H1 (cell line): ENCODE measurements around the gene PET117. TPM values are rescaled to one million over a fixed set of nuclear protein-coding genes. Genes with fewer than 3 reads are reported as not detected.

ENCODE experiments used
- CTCF ChIA-PET: fragments of 300-600 bp; sonication (Branson Sonifier 250); formaldehyde crosslinking; loops from one replicate; lab custom pipeline; 2021; ENCODE audit not compliant: partially characterized antibody; lab: Charles Lee
- POLR2A ChIA-PET: fragments of 300-600 bp; sonication (Branson Sonifier 250); formaldehyde crosslinking; loops from one replicate; lab custom pipeline; 2021; ENCODE audit warnings: inconsistent platforms; ENCODE audit not compliant: partially characterized antibody; lab: Charles Lee
- DNase-seq, 2 experiments: peaks; one replicate each; pipeline versions ENCODE4 v3.0.0 to v3.0.0-alpha.2; 2010 to 2022; ENCODE audit warnings: low spot score in 2 of 2, low read depth in 1 of 2, mixed read lengths in 1 of 2
- FAIRE-seq: peaks from 2 replicates; lab custom pipeline; 2011; peaks lifted over from hg19 to GRCh38; lab: Jason Lieb, UNC
- H2AFZ ChIP-seq: 2 replicates; pipeline ENCODE4 v1.8.1; 2012; ENCODE audit warnings: low read length, inconsistent platforms
- H2AK5ac ChIP-seq: 2 replicates; pipeline ENCODE4 v1.6.1; 2013; ENCODE audit warnings: low read depth, low read length
- H2BK120ac ChIP-seq: replicated peaks from 2 replicates; pipeline ENCODE3; 2013; ENCODE audit warnings: low read depth, low read length, inconsistent platforms
- H2BK12ac ChIP-seq: 2 replicates; pipeline ENCODE4 v1.6.1; 2013; ENCODE audit warnings: low read depth, low read length
- H2BK15ac ChIP-seq: 2 replicates; pipeline ENCODE4 v1.6.1; 2013; ENCODE audit warnings: low read length
- H2BK20ac ChIP-seq: 2 replicates; pipeline ENCODE4 v1.6.1; 2013; ENCODE audit warnings: low read length
- H2BK5ac ChIP-seq: 2 replicates; pipeline ENCODE4 v1.6.1; 2013; ENCODE audit warnings: low read depth, low read length
- H3K14ac ChIP-seq: 2 replicates; pipeline ENCODE4 v1.6.1; 2013; ENCODE audit warnings: inconsistent platforms; ENCODE audit not compliant: insufficient read length
- H3K18ac ChIP-seq: 2 replicates; pipeline ENCODE4 v1.6.1; 2013; ENCODE audit warnings: low read length; ENCODE audit errors: extremely low read depth
- H3K23ac ChIP-seq: 2 replicates; pipeline ENCODE4 v1.6.1; 2013; ENCODE audit warnings: inconsistent platforms; ENCODE audit not compliant: insufficient read length
- H3K23me2 ChIP-seq: 2 replicates; pipeline ENCODE4 v1.6.1; 2013; ENCODE audit warnings: low read depth, low read length
- H3K27ac ChIP-seq: 2 replicates; pipeline ENCODE4 v1.6.1; 2011; ENCODE audit warnings: low read depth, low read length, inconsistent platforms
- H3K27me3 ChIP-seq, 4 experiments: replicated peaks in 1 of 4; 1 replicate in 1 of 4; 2 replicates in 3 of 4; pipeline versions ENCODE4 v1.6.1 to v1.8.1; 2011 to 2013; ENCODE audit warnings: low read length in 3 of 4, mild to moderate bottlenecking in 3 of 4, inconsistent platforms in 2 of 4, mixed read lengths in 2 of 4, moderate library complexity in 1 of 4; ENCODE audit not compliant: control insufficient read depth in 3 of 4, insufficient read depth in 3 of 4; ENCODE audit errors: extremely low read depth in 1 of 4
- H3K36me3 ChIP-seq, 4 experiments: 2 replicates each; pipeline versions ENCODE4 v1.6.1 to v1.8.1; 2011 to 2013; ENCODE audit warnings: mild to moderate bottlenecking in 4 of 4, low read length in 3 of 4, moderate library complexity in 2 of 4, control low read depth in 1 of 4, inconsistent platforms in 1 of 4; ENCODE audit not compliant: insufficient read depth in 4 of 4, control insufficient read depth in 2 of 4
- H3K4ac ChIP-seq: replicated peaks from 2 replicates; pipeline ENCODE3; 2013; ENCODE audit warnings: low read length, low read depth, mixed read lengths, inconsistent platforms; ENCODE audit not compliant: insufficient read length
- H3K4me1 ChIP-seq, 4 experiments: replicated peaks in 1 of 4; 1 replicate in 1 of 4; 2 replicates in 3 of 4; pipeline versions ENCODE4 v1.6.1 to v1.8.1; 2011 to 2013; ENCODE audit warnings: low read length in 3 of 4, inconsistent platforms in 2 of 4, mixed read lengths in 1 of 4; ENCODE audit not compliant: insufficient read depth in 4 of 4, control insufficient read depth in 3 of 4
- H3K4me2 ChIP-seq, 2 experiments: 2 replicates each; pipeline versions ENCODE4 v1.6.1 to v1.8.1; 2011 to 2013; ENCODE audit warnings: low read depth in 2 of 2, low read length in 2 of 2, control low read depth in 1 of 2, inconsistent platforms in 1 of 2, mild to moderate bottlenecking in 1 of 2; ENCODE audit not compliant: insufficient read depth in 1 of 2
- H3K4me3 ChIP-seq, 4 experiments: fragments of 200-600, 300-600 bp in 1 of 4; sonication (generic), shearing (Covaris generic), sonication (Bioruptor Twin) in 1 of 4; 2 replicates each; pipeline versions ENCODE4 v1.5.1 to v1.8.1; 2011 to 2016; ENCODE audit warnings: low read length in 4 of 4, low read depth in 3 of 4, control low read depth in 2 of 4, inconsistent platforms in 2 of 4, mild to moderate bottlenecking in 2 of 4, mixed read lengths in 1 of 4, moderate library complexity in 1 of 4; ENCODE audit not compliant: insufficient read depth in 2 of 4; ENCODE audit errors: extremely low read depth in 1 of 4
- H3K56ac ChIP-seq: replicated peaks from 2 replicates; pipeline ENCODE3; 2013; ENCODE audit warnings: low read depth, mild to moderate bottlenecking, mixed read lengths, low read length, inconsistent platforms; ENCODE audit not compliant: insufficient read length
- H3K79me1 ChIP-seq: 2 replicates; pipeline ENCODE4 v1.6.1; 2013; ENCODE audit warnings: low read depth, low read length, control low read depth
- H3K79me2 ChIP-seq, 2 experiments: 2 replicates each; pipeline versions ENCODE4 v1.6.1 to v1.8.1; 2012 to 2013; ENCODE audit warnings: low read length in 2 of 2, mild to moderate bottlenecking in 2 of 2, inconsistent platforms in 1 of 2; ENCODE audit not compliant: insufficient read depth in 2 of 2, control insufficient read depth in 1 of 2
- H3K9ac ChIP-seq, 4 experiments: replicated peaks in 1 of 4; 1 replicate in 1 of 4; 2 replicates in 3 of 4; pipeline versions ENCODE4 v1.6.1 to v1.8.1; 2011 to 2013; ENCODE audit warnings: low read depth in 3 of 4, low read length in 3 of 4, control low read depth in 2 of 4, mild to moderate bottlenecking in 2 of 4, moderate library complexity in 2 of 4, inconsistent platforms in 1 of 4; ENCODE audit errors: extremely low read depth in 1 of 4
- H3K9me3 ChIP-seq, 2 experiments: 2 replicates each; pipeline versions ENCODE4 v1.6.1 to v1.8.1; 2012 to 2013; ENCODE audit warnings: mild to moderate bottlenecking in 2 of 2, moderate library complexity in 2 of 2, control low read depth in 1 of 2, inconsistent platforms in 1 of 2, low read depth in 1 of 2, low read length in 1 of 2, mixed read lengths in 1 of 2; ENCODE audit not compliant: insufficient read depth in 2 of 2
- H4K20me1 ChIP-seq, 2 experiments: replicated peaks in 1 of 2; 2 replicates each; pipeline versions ENCODE3 to v1.8.1; 2011 to 2013; ENCODE audit warnings: inconsistent platforms in 2 of 2, low read length in 2 of 2, mild to moderate bottlenecking in 1 of 2; ENCODE audit not compliant: insufficient read depth in 2 of 2, control insufficient read depth in 1 of 2
- H4K5ac ChIP-seq: 2 replicates; pipeline ENCODE4 v1.6.1; 2013; ENCODE audit warnings: low read length, low read depth, mixed read lengths, inconsistent platforms; ENCODE audit not compliant: insufficient read length
- H4K8ac ChIP-seq: 2 replicates; pipeline ENCODE4 v1.8.0; 2013; ENCODE audit warnings: mild to moderate bottlenecking, moderate library complexity, low read length, inconsistent platforms; ENCODE audit not compliant: insufficient read depth; ENCODE audit errors: extremely low read depth
- H4K91ac ChIP-seq: replicated peaks from 2 replicates; pipeline ENCODE3; 2013; ENCODE audit warnings: low read length, mixed read lengths, inconsistent platforms; ENCODE audit not compliant: insufficient read length
- CBX5 ChIP-seq: fragments of 300-800, 300-1000 bp; sonication (generic); IDR thresholded peaks from 2 replicates; pipeline ENCODE4 v1.7.1; 2016; ENCODE audit warnings: antibody characterized with exemption, low read length, low read depth
- CEBPB ChIP-seq: IDR thresholded peaks from 2 replicates; pipeline ENCODE4 v1.6.1; 2012; ENCODE audit warnings: low read depth, low read length
- NANOG ChIP-seq: IDR thresholded peaks from 2 replicates; pipeline ENCODE4 v1.6.1; 2011; ENCODE audit warnings: low read length, low read depth, mild to moderate bottlenecking, inconsistent platforms; ENCODE audit not compliant: insufficient read depth, poor library complexity, severe bottlenecking
- WGBS, 2 experiments: shearing (Covaris generic) in 1 of 2; methylation state at CpG; one replicate each; pipeline versions ENCODE4 v1.1.6 to v1.1.7; 2013 to 2015; ENCODE audit warnings: low lambda C conversion rate in 2 of 2, mixed read lengths in 2 of 2, inconsistent platforms in 1 of 2, low coverage in 1 of 2, missing lambda C conversion rate in 1 of 2; ENCODE audit not compliant: insufficient replicate concordance in 2 of 2, insufficient coverage in 1 of 2, insufficient read length in 1 of 2; ENCODE audit errors: extremely low coverage in 1 of 2, missing lambda C conversion rate in 1 of 2; 5-methylcytosine and 5-hydroxymethylcytosine counted together
- polyA plus RNA-seq, 7 experiments: library from polyadenylated mRNA; depleted of rRNA in 3 of 7; stranded (reverse) in 5 of 7; unstranded in 2 of 7; fragments of >200 nt in 5 of 7; fragments of 200-250 nt in 2 of 7; gene quantifications; 1 replicate in 5 of 7; 2 replicates in 1 of 7; 4 replicates in 1 of 7; pipeline versions ENCODE4 v1.2.1 to v1.2.3, GENCODE V29; 2011 to 2013; ENCODE audit warnings: missing spikeins in 2 of 7, mixed read lengths in 2 of 7
- total RNA-seq: library from RNA; stranded (reverse); fragmentation: NEBNext Ultra II Directional; extraction: Animal tissue kit (Norgen Biotek cat#: 25700); gene quantifications from 2 replicates; pipeline ENCODE4 v1.2.1, GENCODE V29; 2021

Gene PET117
- total and polyA plus RNA-seq, 2 of the 8 experiments (the other 6 are each of a cell fraction or from before 2014, with no cell fraction given) = 9.1 to 23.8 TPM

DNA sequence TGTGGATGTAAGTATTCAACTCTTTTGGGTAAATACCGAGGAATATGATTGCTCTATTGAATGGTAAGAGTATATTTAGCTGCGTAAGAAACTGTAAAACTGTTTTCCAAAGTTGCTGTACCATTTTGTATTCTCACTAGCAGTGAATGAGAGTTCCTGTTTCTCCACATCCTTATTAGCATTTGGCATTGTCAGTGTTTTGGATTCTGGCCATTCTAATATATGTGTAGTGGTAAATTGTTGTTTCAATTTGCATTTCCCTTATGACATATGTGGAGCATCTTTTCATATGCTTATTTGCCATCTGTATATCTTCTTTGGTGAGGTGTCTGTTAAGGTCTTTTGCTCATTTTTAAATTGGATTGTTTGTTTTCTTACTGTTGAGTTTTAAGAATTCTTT, 29.3 kb upstream of the PET117 start:
- no peak overlapping the region for H2BK12ac ChIP-seq
- H4K20me1 ChIP-seq = no peaks in the 10 kb centered on the region
- no peak overlapping the region for H2BK5ac ChIP-seq
- ChIA-PET CTCF (no interaction called here), POLR2A (no interaction called here)
- H2AFZ ChIP-seq = no peak overlapping the region
- no peaks in the 10 kb centered on the region for H3K79me2 ChIP-seq
- no peak overlapping the region for H3K18ac ChIP-seq
- no peaks in the 10 kb centered on the region for H3K27me3 ChIP-seq
- no peak overlapping the region for H3K4me3 ChIP-seq
- H2BK120ac ChIP-seq = no peak overlapping the region
- DNase-seq = no peak
- whole genome bisulfite sequencing, 2 experiments = 96% methylated on average over 2 of the region's 2 CpGs; no CpG with 5 or more reads in 1 of the 2 experiments
- H2BK20ac ChIP-seq = no peak overlapping the region
- no peak overlapping the region for H3K4ac ChIP-seq
- H4K91ac ChIP-seq = no peak overlapping the region
- H2AK5ac ChIP-seq = no peak overlapping the region
- no peaks in the 10 kb centered on the region for H3K4me1 ChIP-seq
- no peak overlapping the region for H3K27ac ChIP-seq
- H4K8ac ChIP-seq = no peak overlapping the region
- H3K14ac ChIP-seq = no peak overlapping the region
- no peak overlapping the region for H4K5ac ChIP-seq
- H3K56ac ChIP-seq = no peak overlapping the region
- no peaks in the 10 kb centered on the region for H3K9me3 ChIP-seq
- H3K79me1 ChIP-seq = no peaks in the 10 kb centered on the region
- FAIRE-seq = no peak
- H3K36me3 ChIP-seq = no peaks in the 10 kb centered on the region
- TF ChIP-seq CEBPB (no peak), CBX5 (no peak), NANOG (no peak)
- no peak overlapping the region for H3K4me2 ChIP-seq
- no peak overlapping the region for H3K23ac ChIP-seq
- H2BK15ac ChIP-seq = no peak overlapping the region
- no peak overlapping the region for H3K9ac ChIP-seq
- H3K23me2 ChIP-seq = no peaks in the 10 kb centered on the region
